Stomach (tissue), 4 donors: ENCODE data around the gene LRP1B.

Experiments
- EP300 ChIP-seq: sonication (generic); formaldehyde crosslinking; IDR thresholded peaks from one replicate; pipeline ENCODE4 v1.6.1; 2017; ENCODE audit warnings: antibody characterized with exemption
- POLR2AphosphoS5 ChIP-seq, 3 donors: sonication (generic); formaldehyde crosslinking; IDR thresholded peaks; one replicate each; pipeline ENCODE4 v1.6.1; 2016; ENCODE audit warnings: antibody characterized with exemption in 3 of 3

DNA sequence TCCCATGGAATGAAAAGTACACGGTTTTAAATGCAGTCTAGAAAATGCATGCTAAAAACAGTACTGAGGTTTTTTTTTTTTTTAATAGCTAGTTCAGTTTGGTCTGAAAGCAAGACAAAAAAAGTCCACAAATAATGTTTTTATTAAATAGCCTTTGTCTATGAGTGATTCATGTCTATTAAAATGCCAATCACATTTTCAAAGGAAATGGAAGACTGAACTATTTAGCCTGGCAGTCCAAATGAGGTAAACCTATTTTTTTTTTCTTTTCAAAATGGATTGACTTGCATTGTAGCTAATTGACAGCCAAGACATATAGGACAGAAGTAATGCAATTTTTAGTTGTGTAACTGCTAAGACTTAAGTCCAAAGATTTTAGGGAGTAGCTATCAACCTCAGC lies 90.3 kb downstream of the LRP1B start:
- TF ChIP-seq EP300 (no peak), POLR2AphosphoS5 (IDR thresholded peaks at IDR 0.05) (no peak)
